ENCODE data around the gene MTG1. TPM values are rescaled to one million over a fixed set of nuclear protein-coding genes. Genes with fewer than 3 reads are reported as not detected.
"Not testable (repeated sequence)": the region's sequence is repeated elsewhere in the genome, so short reads cannot be mapped to it uniquely, and the experiment has no call there.

Gene MTG1
- total RNA-seq, 1 experiment from 2014 or later, result 26.9 TPM

- Histone ChIP-seq H3K27me3 (ENCODE audit: low read length) (no peaks in the 10 kb centered on the region), H3K9me3 (ENCODE audit: low read length) (peaks cover 21% of the 10 kb centered on the region), H2AFZ (ENCODE audit: low read length) (no peak overlapping the region), H4K20me1 (ENCODE audit: insufficient read depth, low read depth, low read length) (no peaks in the 10 kb centered on the region), H3K4me3 (ENCODE audit: low read length) (no peak overlapping the region), H3K27ac (ENCODE audit: low read length) (no peak overlapping the region), H3K4me1 (ENCODE audit: low read length) (peaks cover 12% of the 10 kb centered on the region), H3K9me2 (replicated peaks; ENCODE audit: insufficient read depth, low read length) (no peaks in the 10 kb centered on the region), H3K79me2 (ENCODE audit: low read length) (peaks cover 66% of the 10 kb centered on the region), H3K36me3 (ENCODE audit: insufficient read depth, low read length) (peaks cover 77% of the 10 kb centered on the region), H3K9ac (ENCODE audit: low read length) (no peak overlapping the region), H3K4me2 (ENCODE audit: low read depth, low read length, poor library complexity, severe bottlenecking) (no peak overlapping the region)
- DNase-seq, result peak; percentile 46
Measured at GRCh38 chr10:133405844-133406527, 12.0 kb downstream of the MTG1 start.

GRCh38 chr10:133411523-133412380, 17.8 kb downstream of the MTG1 start:
- Histone ChIP-seq H3K36me3 (ENCODE audit: insufficient read depth, low read length) (peaks cover 81% of the 10 kb centered on the region), H3K27me3 (ENCODE audit: low read length) (no peaks in the 10 kb centered on the region), H4K20me1 (ENCODE audit: insufficient read depth, low read depth, low read length) (no peaks in the 10 kb centered on the region), H3K27ac (ENCODE audit: low read length) (no peak overlapping the region), H2AFZ (ENCODE audit: low read length) (no peak overlapping the region), H3K4me1 (ENCODE audit: low read length) (no peaks in the 10 kb centered on the region), H3K4me3 (ENCODE audit: low read length) (no peak overlapping the region), H3K9ac (ENCODE audit: low read length) (no peak overlapping the region), H3K4me2 (ENCODE audit: low read depth, low read length, poor library complexity, severe bottlenecking) (no peak overlapping the region), H3K79me2 (ENCODE audit: low read length) (peaks cover 68% of the 10 kb centered on the region), H3K9me3 (ENCODE audit: low read length) (peaks cover 37% of the 10 kb centered on the region), H3K9me2 (replicated peaks; ENCODE audit: insufficient read depth, low read length) (no peaks in the 10 kb centered on the region)
- no peak for DNase-seq

GRCh38 chr10:133412381-133412711, 18.4 kb downstream of the MTG1 start:
- peaks cover 63% of the 10 kb centered on the region for H3K79me2 ChIP-seq (ENCODE audit: low read length)
- peaks cover 75% of the 10 kb centered on the region for H3K36me3 ChIP-seq (ENCODE audit: insufficient read depth, low read length)

GRCh38 chr10:133414401-133414800, 20.4 kb downstream of the MTG1 start:
- H3K9me2 ChIP-seq (replicated peaks; ENCODE audit: insufficient read depth, low read length); H3K9ac ChIP-seq (ENCODE audit: low read length); H3K4me2 ChIP-seq (ENCODE audit: low read depth, low read length, poor library complexity, severe bottlenecking); H2AFZ ChIP-seq (ENCODE audit: low read length); H3K27ac ChIP-seq (ENCODE audit: low read length); H3K4me3 ChIP-seq (ENCODE audit: low read length); H3K4me1 ChIP-seq (ENCODE audit: low read length); H4K20me1 ChIP-seq (ENCODE audit: insufficient read depth, low read depth, low read length); DNase-seq; H3K27me3 ChIP-seq (ENCODE audit: low read length): not testable (repeated sequence)
- peaks cover 68% of the 10 kb centered on the region for H3K36me3 ChIP-seq (ENCODE audit: insufficient read depth, low read length)
- H3K79me2 ChIP-seq (ENCODE audit: low read length), result peaks cover 43% of the 10 kb centered on the region
- peaks cover 29% of the 10 kb centered on the region for H3K9me3 ChIP-seq (ENCODE audit: low read length)

More at GRCh38 chr10:133412381-133412711, 18.4 kb downstream of the MTG1 start:
- peaks cover 37% of the 10 kb centered on the region for H3K9me3 ChIP-seq (ENCODE audit: low read length)
- no peak overlapping the region for H3K4me3 ChIP-seq (ENCODE audit: low read length)
- H4K20me1 ChIP-seq (ENCODE audit: insufficient read depth, low read depth, low read length), result no peaks in the 10 kb centered on the region
- no peak overlapping the region for H3K9ac ChIP-seq (ENCODE audit: low read length)
- H3K4me2 ChIP-seq (ENCODE audit: low read depth, low read length, poor library complexity, severe bottlenecking), result no peak overlapping the region
- no peaks in the 10 kb centered on the region for H3K4me1 ChIP-seq (ENCODE audit: low read length)
- H2AFZ ChIP-seq (ENCODE audit: low read length), result no peak overlapping the region
- DNase-seq, result no peak
- H3K27ac ChIP-seq (ENCODE audit: low read length), result no peak overlapping the region
- no peaks in the 10 kb centered on the region for H3K27me3 ChIP-seq (ENCODE audit: low read length)
- H3K9me2 ChIP-seq (replicated peaks; ENCODE audit: insufficient read depth, low read length), result no peaks in the 10 kb centered on the region

GRCh38 chr10:133415752-133416151, 21.8 kb downstream of the MTG1 start:
- Histone ChIP-seq H3K27me3 (ENCODE audit: low read length) (no peaks in the 10 kb centered on the region), H3K4me3 (ENCODE audit: low read length) (no peak overlapping the region), H3K9ac (ENCODE audit: low read length) (no peak overlapping the region), H3K9me2 (replicated peaks; ENCODE audit: insufficient read depth, low read length) (no peaks in the 10 kb centered on the region), H3K4me2 (ENCODE audit: low read depth, low read length, poor library complexity, severe bottlenecking) (no peak overlapping the region), H3K9me3 (ENCODE audit: low read length) (peaks cover 18% of the 10 kb centered on the region), H3K79me2 (ENCODE audit: low read length) (peaks cover 31% of the 10 kb centered on the region), H3K27ac (ENCODE audit: low read length) (no peak overlapping the region), H3K4me1 (ENCODE audit: low read length) (no peaks in the 10 kb centered on the region), H3K36me3 (ENCODE audit: insufficient read depth, low read length) (peaks cover 65% of the 10 kb centered on the region), H2AFZ (ENCODE audit: low read length) (no peak overlapping the region), H4K20me1 (ENCODE audit: insufficient read depth, low read depth, low read length) (no peaks in the 10 kb centered on the region)
- no peak for DNase-seq

- DNase-seq, result no peak
- Histone ChIP-seq H3K9ac (ENCODE audit: low read length) (no peak overlapping the region), H3K36me3 (ENCODE audit: insufficient read depth, low read length) (peaks cover 50% of the 10 kb centered on the region), H3K4me1 (ENCODE audit: low read length) (no peaks in the 10 kb centered on the region), H4K20me1 (ENCODE audit: insufficient read depth, low read depth, low read length) (no peaks in the 10 kb centered on the region), H3K4me3 (ENCODE audit: low read length) (no peak overlapping the region), H3K9me3 (ENCODE audit: low read length) (no peaks in the 10 kb centered on the region; the same call in 1 of the 2 replicates), H3K27me3 (ENCODE audit: low read length) (no peaks in the 10 kb centered on the region), H3K4me2 (ENCODE audit: low read depth, low read length, poor library complexity, severe bottlenecking) (no peak overlapping the region), H2AFZ (ENCODE audit: low read length) (no peak overlapping the region), H3K27ac (ENCODE audit: low read length) (no peak overlapping the region), H3K9me2 (replicated peaks; ENCODE audit: insufficient read depth, low read length) (no peaks in the 10 kb centered on the region), H3K79me2 (ENCODE audit: low read length) (peaks cover 6% of the 10 kb centered on the region)
Measured at GRCh38 chr10:133418289-133418993, 24.5 kb downstream of the MTG1 start.

GRCh38 chr10:133419211-133419950, 25.4 kb downstream of the MTG1 start:
- H3K79me2 ChIP-seq (ENCODE audit: low read length), result peaks cover 4% of the 10 kb centered on the region; the same call in 1 of the 2 replicates
- no peaks in the 10 kb centered on the region; the same call in 1 of the 2 replicates for H3K9me3 ChIP-seq (ENCODE audit: low read length)
- no peak overlapping the region for H3K9ac ChIP-seq (ENCODE audit: low read length)
- no peaks in the 10 kb centered on the region for H4K20me1 ChIP-seq (ENCODE audit: insufficient read depth, low read depth, low read length)
- no peaks in the 10 kb centered on the region for H3K27me3 ChIP-seq (ENCODE audit: low read length)
- H3K27ac ChIP-seq (ENCODE audit: low read length), result no peak overlapping the region
- no peak overlapping the region for H2AFZ ChIP-seq (ENCODE audit: low read length)
- no peak for DNase-seq
- peaks cover 46% of the 10 kb centered on the region for H3K36me3 ChIP-seq (ENCODE audit: insufficient read depth, low read length)
- no peak overlapping the region for H3K4me3 ChIP-seq (ENCODE audit: low read length)
- H3K4me2 ChIP-seq (ENCODE audit: low read depth, low read length, poor library complexity, severe bottlenecking), result no peak overlapping the region
- no peaks in the 10 kb centered on the region for H3K4me1 ChIP-seq (ENCODE audit: low read length)
- H3K9me2 ChIP-seq (replicated peaks; ENCODE audit: insufficient read depth, low read length), result no peaks in the 10 kb centered on the region

Data from Karpas-422 (cell line).